Stimulated activated CD8-positive, alpha-beta memory T cell treated with anti-CD3 and anti-CD28 coated beads, Interleukin-2, amount 100 ng/mL, for 48 hours (primary cell): ENCODE results near the gene LPIN3.

Experiments
- DNase-seq, 2 donors: peaks; one replicate each; pipeline ENCODE4 v3.0.0-alpha.2; 2020; ENCODE audit warnings: low read depth in 2 of 2

The LPIN3 gene

GRCh38 chr20:41366546-41367392 lies 26.1 kb downstream of the LPIN3 start, which contains the start of gene EMILIN3:
Gene EMILIN3, minus strand, starts transcription at chr20:41366818. Its CDS starts 184 bp downstream, at chr20:41366634.
- no peak for DNase-seq

GRCh38 chr20:41367393-41367695 lies 26.7 kb downstream of the LPIN3 start:
- DNase-seq = no peak

- DNase-seq = no peak
These were observed 27.3 kb downstream of the LPIN3 start for GRCh38 chr20:41367956-41368355.

GRCh38 chr20:41369673-41370072 lies 29.1 kb downstream of the LPIN3 start:
- DNase-seq = no peak

- DNase-seq = no peak
These were observed 29.6 kb downstream of the LPIN3 start for GRCh38 chr20:41370176-41370575.

GRCh38 chr20:41371371-41371770 lies 30.8 kb downstream of the LPIN3 start:
- no peak for DNase-seq

- DNase-seq = no peak
These were observed 32.7 kb downstream of the LPIN3 start for GRCh38 chr20:41373251-41373783.

- DNase-seq = no peak
These were observed 33.6 kb downstream of the LPIN3 start for GRCh38 chr20:41373931-41374920.

GRCh38 chr20:41375846-41376245 lies 35.2 kb downstream of the LPIN3 start:
- no peak for DNase-seq

- DNase-seq = no peak
These were observed 35.7 kb downstream of the LPIN3 start for GRCh38 chr20:41376349-41376748.

GRCh38 chr20:41377275-41377674 lies 36.7 kb downstream of the LPIN3 start:
- DNase-seq = no peak

GRCh38 chr20:41379551-41379950 lies 38.9 kb downstream of the LPIN3 start:
- no peak for DNase-seq

GRCh38 chr20:41380551-41381193 lies 40.1 kb downstream of the LPIN3 start:
- no peak for DNase-seq

- no peak for DNase-seq
These were observed 42.2 kb downstream of the LPIN3 start for GRCh38 chr20:41382791-41383305.

GRCh38 chr20:41386502-41387427 lies 46.1 kb downstream of the LPIN3 start:
- DNase-seq = no peak

GRCh38 chr20:41387444-41387851 lies 46.8 kb downstream of the LPIN3 start:
- no peak for DNase-seq

- DNase-seq = no peak
These were observed 50.3 kb downstream of the LPIN3 start for GRCh38 chr20:41390889-41391288.

- no peak for DNase-seq
These were observed 51.0 kb downstream of the LPIN3 start for GRCh38 chr20:41391587-41392001.

GRCh38 chr20:41392295-41392694 lies 51.7 kb downstream of the LPIN3 start:
- DNase-seq = no peak
